WI38 (cell line): Measurements from ENCODE around the gene SYT2.
A peak's percentile ranks its signal among the peaks of the same experiment; 100 is the strongest.

ENCODE experiments used
- H3K4me3 ChIP-seq: 2 replicates; pipeline ENCODE4 v1.5.1; 2011; ENCODE audit warnings: low read depth, mild to moderate bottlenecking, control low read depth, low read length
- TF ChIP-seq, protein P1 (sequence below): IDR thresholded peaks from 2 replicates; pipeline ENCODE4 v1.5.1; 2012; ENCODE audit warnings: low read depth, mild to moderate bottlenecking, control low read depth, low read length

SYT2 gene

DNA sequence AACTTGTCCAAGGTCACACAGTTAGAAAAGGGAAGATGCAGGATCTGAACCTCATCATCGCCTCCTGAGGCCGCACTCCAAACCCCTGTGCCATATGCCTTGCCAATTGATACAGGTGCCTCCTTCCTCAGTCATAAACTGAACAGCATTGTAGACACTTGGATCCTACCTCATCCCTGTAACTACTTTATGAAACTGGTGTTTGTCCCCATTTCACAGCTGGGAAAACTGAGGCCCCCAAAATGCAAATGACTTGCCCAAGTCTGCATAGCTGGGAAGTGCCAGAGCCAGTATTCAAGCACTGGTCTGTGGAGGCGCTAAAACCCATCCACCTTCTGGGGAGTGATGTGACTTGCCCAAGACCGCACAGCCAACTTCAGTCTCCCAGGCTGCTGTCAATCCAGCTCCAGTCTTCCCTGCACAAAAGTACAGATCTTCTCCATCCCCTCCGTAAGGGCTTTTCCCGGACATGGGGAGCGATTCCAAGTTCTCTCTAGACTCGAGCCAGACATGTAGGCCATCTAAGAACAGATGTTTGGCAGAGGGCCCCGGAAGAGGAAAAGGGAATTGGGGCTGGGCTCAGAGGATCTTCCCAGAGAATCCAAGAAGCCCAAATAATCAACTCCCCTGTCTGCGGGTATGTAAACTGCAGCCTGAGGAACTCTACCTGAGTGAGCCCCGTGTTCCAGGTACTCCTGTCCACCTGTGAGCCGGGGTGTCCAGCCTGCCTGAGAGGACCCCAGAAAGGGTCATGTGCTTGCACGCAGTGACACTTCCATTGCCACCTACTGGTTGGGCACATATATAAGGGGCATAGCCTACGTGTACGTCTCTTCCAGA is 60.5 kb downstream of the SYT2 start:
- H3K4me3 ChIP-seq, result no peak overlapping the region
- TF ChIP-seq, protein P1, sequence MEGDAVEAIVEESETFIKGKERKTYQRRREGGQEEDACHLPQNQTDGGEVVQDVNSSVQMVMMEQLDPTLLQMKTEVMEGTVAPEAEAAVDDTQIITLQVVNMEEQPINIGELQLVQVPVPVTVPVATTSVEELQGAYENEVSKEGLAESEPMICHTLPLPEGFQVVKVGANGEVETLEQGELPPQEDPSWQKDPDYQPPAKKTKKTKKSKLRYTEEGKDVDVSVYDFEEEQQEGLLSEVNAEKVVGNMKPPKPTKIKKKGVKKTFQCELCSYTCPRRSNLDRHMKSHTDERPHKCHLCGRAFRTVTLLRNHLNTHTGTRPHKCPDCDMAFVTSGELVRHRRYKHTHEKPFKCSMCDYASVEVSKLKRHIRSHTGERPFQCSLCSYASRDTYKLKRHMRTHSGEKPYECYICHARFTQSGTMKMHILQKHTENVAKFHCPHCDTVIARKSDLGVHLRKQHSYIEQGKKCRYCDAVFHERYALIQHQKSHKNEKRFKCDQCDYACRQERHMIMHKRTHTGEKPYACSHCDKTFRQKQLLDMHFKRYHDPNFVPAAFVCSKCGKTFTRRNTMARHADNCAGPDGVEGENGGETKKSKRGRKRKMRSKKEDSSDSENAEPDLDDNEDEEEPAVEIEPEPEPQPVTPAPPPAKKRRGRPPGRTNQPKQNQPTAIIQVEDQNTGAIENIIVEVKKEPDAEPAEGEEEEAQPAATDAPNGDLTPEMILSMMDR, result no peak; the same call in 1 of the 2 replicates

DNA sequence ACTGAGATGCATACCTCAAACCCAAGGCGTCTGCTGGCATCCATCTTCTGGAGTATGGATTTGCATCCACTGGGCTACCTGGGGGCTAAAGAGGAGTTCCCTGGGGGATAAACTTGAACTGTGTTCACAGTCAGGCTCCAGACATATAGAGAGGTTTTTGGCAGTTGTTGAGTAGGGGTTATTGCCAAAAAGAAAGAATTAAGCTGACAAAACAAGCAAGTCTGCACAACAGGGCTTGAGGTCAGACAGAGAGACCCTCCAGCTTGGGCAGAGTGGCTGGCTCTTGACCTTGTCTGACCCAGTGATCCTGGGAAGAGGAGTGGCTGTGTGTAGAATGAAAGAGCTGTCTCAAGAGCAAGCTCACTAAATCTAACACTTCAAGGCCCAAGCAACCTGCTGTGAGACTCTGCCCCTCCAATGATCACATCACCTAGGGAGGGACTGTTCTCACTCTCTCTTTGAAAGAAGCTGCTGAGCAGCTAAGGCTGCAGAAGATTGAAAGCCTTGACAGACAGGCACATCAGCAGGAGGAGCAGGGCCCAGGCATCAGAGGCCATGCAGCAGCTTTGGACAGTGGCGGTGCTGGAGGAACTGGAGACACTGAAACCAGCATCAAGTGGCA is 61.5 kb downstream of the SYT2 start:
- TF ChIP-seq, protein P1, result no peak
- H3K4me3 ChIP-seq, result no peak overlapping the region

DNA sequence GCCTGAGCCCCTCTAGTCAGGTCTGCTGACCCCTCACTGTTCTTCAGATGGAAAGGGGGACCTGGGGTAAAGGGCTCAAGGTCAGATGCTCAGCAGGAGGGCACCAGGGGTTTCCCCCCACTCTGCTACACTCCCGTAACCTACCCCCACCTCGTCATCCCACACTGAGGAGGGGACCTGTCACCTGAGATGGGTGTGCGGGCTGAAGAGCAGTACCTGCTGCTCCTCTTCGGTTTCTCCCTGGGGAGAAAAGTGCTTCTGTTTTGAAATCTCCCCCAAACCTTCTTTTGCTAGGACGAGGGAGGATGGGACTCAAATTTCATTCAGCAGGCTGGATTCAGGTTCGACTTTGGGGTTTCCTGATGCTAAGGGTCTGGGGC is 65.2 kb downstream of the SYT2 start:
- no peak overlapping the region for H3K4me3 ChIP-seq
- TF ChIP-seq, protein P1, result no peak

DNA sequence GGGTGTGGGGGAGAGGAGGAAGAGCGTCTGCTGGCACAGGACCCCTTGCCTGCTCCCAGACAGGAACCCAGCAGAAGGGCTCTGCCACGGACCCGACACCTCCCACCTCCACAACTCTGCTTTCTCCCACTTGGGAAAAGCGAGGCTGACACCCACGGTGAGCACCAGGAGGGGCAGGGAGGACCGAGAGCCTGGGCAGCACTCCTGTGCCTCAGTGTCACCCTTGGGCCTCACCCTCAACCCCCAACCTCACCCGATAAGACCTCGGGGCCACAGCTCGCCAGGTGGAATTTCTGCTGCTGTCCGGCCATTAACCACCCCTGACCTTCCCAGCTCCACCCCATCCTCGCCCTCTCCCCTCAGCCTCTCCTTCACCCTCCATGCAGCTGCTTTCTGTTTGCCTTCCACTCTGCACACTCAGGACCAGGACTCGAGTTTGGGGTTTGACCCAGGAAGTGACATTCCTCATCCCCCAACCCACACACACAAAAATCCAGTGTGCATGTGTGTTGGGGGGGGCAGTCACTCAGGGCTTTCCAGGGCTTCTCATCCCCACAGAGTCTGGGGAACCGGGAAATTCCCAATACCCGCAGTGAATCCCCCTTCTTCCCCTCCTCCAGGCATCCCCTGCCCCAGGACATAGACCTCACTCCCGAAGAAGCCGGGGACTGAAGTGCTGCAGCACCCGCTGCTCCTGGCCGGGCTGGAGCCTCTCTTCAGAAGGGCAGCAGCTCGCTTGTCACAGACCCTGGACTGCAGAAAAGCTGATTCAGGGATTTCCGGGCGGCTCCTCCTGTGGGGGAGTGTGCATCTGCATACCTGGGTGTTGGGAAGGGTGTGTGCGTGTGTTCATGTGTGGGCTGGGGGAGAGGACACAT is 65.8 kb downstream of the SYT2 start:
- TF ChIP-seq, protein P1, result no peak
- H3K4me3 ChIP-seq, result no peak overlapping the region

DNA sequence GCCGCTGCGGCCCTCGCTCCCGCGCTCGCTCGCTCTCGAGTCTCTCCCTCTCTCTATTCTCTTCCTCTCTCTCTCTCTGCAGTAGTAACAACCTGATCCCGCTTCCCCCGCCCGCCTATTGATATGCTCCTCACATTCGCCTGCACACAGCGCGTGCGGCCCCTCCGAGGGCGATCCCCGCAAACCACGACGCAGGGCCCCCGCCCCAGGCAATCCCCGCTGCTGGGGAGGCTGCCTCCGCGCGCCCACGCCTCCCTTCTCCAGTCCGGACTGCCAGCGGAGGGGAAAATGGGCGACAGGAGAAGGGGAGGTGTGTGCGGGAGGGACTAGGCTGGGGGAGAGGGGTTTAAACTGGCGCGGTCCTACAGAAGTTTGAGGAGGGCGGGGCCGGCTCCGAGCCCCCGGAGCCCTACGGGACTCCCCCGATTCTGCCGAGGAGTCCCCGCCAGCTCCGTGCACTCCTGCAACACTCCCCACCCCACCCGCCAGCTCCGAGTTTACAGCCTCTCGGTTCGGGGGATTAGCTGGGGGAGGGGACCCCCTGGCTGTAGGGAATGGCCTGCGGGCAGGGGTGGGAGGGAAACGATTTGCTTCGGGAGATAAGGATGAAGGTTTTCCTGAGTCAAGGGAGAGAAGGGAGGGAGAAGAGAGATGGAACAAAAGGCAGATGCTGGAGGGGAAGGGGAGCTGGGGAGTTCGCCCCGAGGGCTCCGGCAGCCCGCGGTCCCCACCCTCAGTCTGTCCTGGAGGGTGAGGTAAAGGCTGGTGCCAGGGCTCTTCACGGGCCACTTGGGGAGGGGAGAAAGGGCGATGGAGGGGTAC is 66.6 kb downstream of the SYT2 start:
- H3K4me3 ChIP-seq, result peak overlapping the region; percentile 26; the same call in 1 of the 2 replicates
- TF ChIP-seq, protein P1, result no peak

DNA sequence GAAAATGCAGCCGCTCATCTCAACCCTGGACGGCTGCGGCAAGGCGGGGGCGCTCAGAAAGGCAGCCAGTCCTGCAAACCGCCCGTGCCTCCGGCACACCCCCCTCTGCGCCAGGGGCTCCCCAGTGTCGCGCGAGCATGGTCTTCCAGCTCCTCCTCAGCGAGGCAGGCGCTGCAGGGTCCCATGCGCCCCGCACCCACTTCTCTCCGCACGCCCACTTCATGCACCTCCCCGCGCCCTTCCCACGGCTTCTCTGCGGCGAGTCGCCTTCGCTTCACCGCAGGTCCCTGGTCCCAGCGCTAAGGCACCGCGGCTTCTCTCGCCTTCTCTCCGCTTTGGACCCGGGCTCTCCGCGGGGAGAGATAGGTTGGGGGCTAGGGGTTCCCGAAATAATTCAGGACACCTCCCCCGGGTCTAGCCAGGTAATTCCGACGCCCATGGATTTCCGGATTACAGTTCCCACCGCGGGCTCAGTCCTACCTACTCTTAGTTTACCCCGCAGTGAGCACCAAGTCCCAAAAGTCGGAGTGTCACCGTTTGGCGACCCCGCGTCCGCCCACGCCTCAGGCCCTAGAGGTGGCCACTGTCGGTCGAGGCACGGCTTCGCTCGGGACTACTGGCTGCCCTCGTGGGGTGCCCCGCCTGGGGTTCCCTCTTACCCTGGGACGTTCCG is 67.5 kb downstream of the SYT2 start:
- TF ChIP-seq, protein P1, result no peak
- H3K4me3 ChIP-seq, result peak overlapping the region; percentile 31
